K562 (cell line): ENCODE measurements around the gene ERMN. TPM values are rescaled to one million over a fixed set of nuclear protein-coding genes. Genes with fewer than 3 reads are reported as not detected.
A peak's percentile ranks its signal among the peaks of the same experiment; 100 is the strongest.

Source experiments
- ATF7 ChIP-seq: fragments of 450-650 bp; IDR thresholded peaks from 2 replicates; pipeline ENCODE4 v1.7.1; 2014; ENCODE audit warnings: mild to moderate bottlenecking, moderate library complexity
- CBX3 ChIP-seq, 2 experiments: IDR thresholded peaks; 1 replicate in 1 of 2; 2 replicates in 1 of 2; pipeline ENCODE4 v1.6.1; 2012; ENCODE audit warnings: inconsistent platforms in 2 of 2, low read length in 2 of 2, borderline replicate concordance in 1 of 2, control low read depth in 1 of 2
- CSDE1 ChIP-seq, 2 experiments: fragments of 450-650 bp; IDR thresholded peaks; 2 replicates each; pipeline ENCODE4 v1.6.1; 2016; ENCODE audit warnings: mild to moderate bottlenecking in 1 of 2
- FOS ChIP-seq: IDR thresholded peaks from 3 replicates; pipeline ENCODE4 v1.6.1; 2011; ENCODE audit not compliant: insufficient read length; ENCODE audit errors: extremely low read depth
- FOXK2 ChIP-seq, 2 experiments: fragments of 450-650 bp; IDR thresholded peaks in 1 of 2; conservative IDR thresholded peaks in 1 of 2; 2 replicates each; pipeline ENCODE4 v1.6.1; 2016; ENCODE audit warnings: low read depth in 2 of 2, mild to moderate bottlenecking in 1 of 2
- MEF2D ChIP-seq: conservative IDR thresholded peaks from 2 replicates; pipeline ENCODE4 v1.6.1; 2016; ENCODE audit warnings: low read depth, missing genetic modification characterization, missing compliant biosample characterization
- NFE2L1 ChIP-seq: fragments of 450-650 bp; IDR thresholded peaks from 2 replicates; pipeline ENCODE4 v1.6.1; 2016; ENCODE audit warnings: missing genetic modification characterization, low read depth, mild to moderate bottlenecking, missing compliant biosample characterization, moderate library complexity, borderline replicate concordance
- NFXL1 ChIP-seq: fragments of 450-650 bp; formaldehyde crosslinking; IDR thresholded peaks from 2 replicates; pipeline ENCODE4 v1.4.0; 2021; ENCODE audit warnings: mild to moderate bottlenecking
- PHB2 ChIP-seq: fragments of 450-650 bp; IDR thresholded peaks from 2 replicates; pipeline ENCODE4 v1.6.1; 2017; ENCODE audit warnings: low read depth
- POLR2H ChIP-seq: IDR thresholded peaks from 2 replicates; pipeline ENCODE4 v1.6.1; 2016; ENCODE audit warnings: missing genetic modification characterization, low read depth, mild to moderate bottlenecking, control low read depth, missing compliant biosample characterization, moderate library complexity
- TAF9B ChIP-seq: fragments of 450-650 bp; IDR thresholded peaks from 2 replicates; pipeline ENCODE4 v1.6.1; 2018; ENCODE audit warnings: mild to moderate bottlenecking; ENCODE audit not compliant: partially characterized antibody
- TEAD4 ChIP-seq, 2 experiments: sonication (generic) in 1 of 2; formaldehyde crosslinking in 1 of 2; IDR thresholded peaks; 2 replicates each; pipeline versions ENCODE4 v1.6.1 to v1.8.0; 2012 to 2022; ENCODE audit warnings: borderline replicate concordance in 1 of 2, inconsistent platforms in 1 of 2, low read length in 1 of 2, mild to moderate bottlenecking in 1 of 2, missing genetic modification reagents in 1 of 2
- ZKSCAN8 ChIP-seq: fragments of 200-800 bp; sonication (Bioruptor generic); IDR thresholded peaks from 2 replicates; pipeline ENCODE4 v1.6.1; 2016; ENCODE audit warnings: missing genetic modification characterization, missing compliant biosample characterization
- polyA plus RNA-seq, 8 experiments: library from polyadenylated mRNA; depleted of rRNA in 4 of 8; stranded (reverse) in 5 of 8; unstranded in 3 of 8; fragments of >200 nt; fragmentation: Nextera tagmentation in 2 of 8; fragmentation: Illumina TruSeq in 1 of 8; extraction: Ambion mirVana in 2 of 8; extraction: Trizol in 1 of 8; gene quantifications; 2 replicates each; pipeline versions ENCODE4 v1.2.1 to v1.2.3, GENCODE V29; 2011 to 2014; ENCODE audit warnings: inconsistent platforms in 1 of 8, missing spikeins in 1 of 8
- total RNA-seq, 7 experiments: library from RNA; depleted of rRNA in 6 of 7; stranded (reverse); fragments of >200 nt in 6 of 7; fragmentation: Illumina TruSeq in 2 of 7; extraction: Trizol in 2 of 7; gene quantifications; 2 replicates each; pipeline versions ENCODE4 v1.2.1 to v1.2.3, GENCODE V29; 2011 to 2021; ENCODE audit warnings: low replicate concordance in 1 of 7
- TF ChIP-seq, protein P1 (sequence below): IDR thresholded peaks from 2 replicates; pipeline ENCODE4 v1.6.1; 2012; ENCODE audit warnings: low read depth, low read length, improper control_type of control experiment, borderline replicate concordance
- TF ChIP-seq, protein P2 (sequence below), 2 experiments: fragments of 450-650 bp in 1 of 2; IDR thresholded peaks; 2 replicates each; pipeline ENCODE4 v1.6.1; 2011 to 2017; ENCODE audit warnings: low read depth in 2 of 2, antibody characterized with exemption in 1 of 2, borderline replicate concordance in 1 of 2, low read length in 1 of 2, mild to moderate bottlenecking in 1 of 2, mixed read lengths in 1 of 2; ENCODE audit not compliant: control insufficient read depth in 1 of 2
- TF ChIP-seq, protein P3 (sequence below): fragments of 450-650 bp; IDR thresholded peaks from 2 replicates; pipeline ENCODE4 v1.6.1; 2017; ENCODE audit warnings: mild to moderate bottlenecking, moderate library complexity
- TF ChIP-seq, protein P4 (sequence below): fragments of 200-800 bp; sonication (Bioruptor generic); IDR thresholded peaks from 2 replicates; pipeline ENCODE4 v1.6.1; 2017; ENCODE audit warnings: missing genetic modification characterization, missing compliant biosample characterization

ERMN gene
- total and polyA plus RNA-seq, 9 of the 15 experiments (the other 6 are each of a cell fraction or from before 2014, with no cell fraction given) = 0.03 to 0.11 (median 0.05) TPM; not detected in 3

DNA sequence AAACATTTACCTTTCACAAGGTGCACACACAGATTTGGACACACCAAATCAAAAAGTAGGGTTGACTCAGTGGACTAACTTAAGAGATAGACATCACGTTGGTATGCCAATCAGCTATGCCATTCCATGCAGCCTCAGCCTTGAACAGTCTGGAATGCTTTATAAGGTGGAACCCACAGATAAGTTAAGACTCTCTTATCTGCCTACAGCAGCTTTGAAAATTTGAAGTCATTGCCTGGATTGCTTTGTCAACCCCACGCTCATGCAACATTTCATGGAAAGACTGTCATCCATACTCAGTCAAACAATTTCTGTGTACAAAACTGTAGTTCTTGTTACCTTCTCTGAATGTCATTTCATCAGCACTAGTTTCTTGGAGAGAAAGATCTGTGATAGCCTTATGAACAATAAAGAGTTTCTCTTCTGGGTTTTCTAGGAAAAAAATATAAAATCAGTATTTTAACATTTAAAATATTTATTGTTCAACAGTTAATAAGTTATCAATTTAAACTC lies 1.2 kb downstream of the ERMN start (continued):
- TF ChIP-seq CBX3 (IDR thresholded peaks at IDR 0.05; ENCODE audit: borderline replicate concordance in 1 of 2, low read length in 2 of 2) = peak in 1 of 2 experiments; percentile 75; a peak in 2 of 3 replicates
- no peak for TF ChIP-seq FOS
- peak; percentile 95 for TF ChIP-seq ATF7
- peak; percentile 65; the same call in 1 of the 2 replicates for TF ChIP-seq POLR2H (tag)
- TF ChIP-seq TEAD4 (IDR thresholded peaks at IDR 0.05; ENCODE audit: low read length) = peak; percentile 100
- TF ChIP-seq TEAD4 (CRISPR knock-in tag; IDR thresholded peaks at IDR 0.05; ENCODE audit: borderline replicate concordance) = no peak
- TF ChIP-seq, protein P1, sequence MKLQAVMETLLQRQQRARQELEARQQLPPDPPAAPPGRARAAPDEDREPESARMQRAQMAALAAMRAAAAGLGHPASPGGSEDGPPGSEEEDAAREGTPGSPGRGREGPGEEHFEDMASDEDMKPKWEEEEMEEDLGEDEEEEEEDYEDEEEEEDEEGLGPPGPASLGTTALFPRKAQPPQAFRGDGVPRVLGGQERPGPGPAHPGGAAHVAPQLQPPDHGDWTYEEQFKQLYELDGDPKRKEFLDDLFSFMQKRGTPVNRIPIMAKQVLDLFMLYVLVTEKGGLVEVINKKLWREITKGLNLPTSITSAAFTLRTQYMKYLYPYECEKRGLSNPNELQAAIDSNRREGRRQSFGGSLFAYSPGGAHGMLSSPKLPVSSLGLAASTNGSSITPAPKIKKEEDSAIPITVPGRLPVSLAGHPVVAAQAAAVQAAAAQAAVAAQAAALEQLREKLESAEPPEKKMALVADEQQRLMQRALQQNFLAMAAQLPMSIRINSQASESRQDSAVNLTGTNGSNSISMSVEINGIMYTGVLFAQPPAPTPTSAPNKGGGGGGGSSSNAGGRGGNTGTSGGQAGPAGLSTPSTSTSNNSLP = peak; percentile 35; the same call in 1 of the 2 replicates
- TF ChIP-seq MEF2D = peak; percentile 82
- TF ChIP-seq TAF9B = peak; percentile 69
- TF ChIP-seq, protein P2, sequence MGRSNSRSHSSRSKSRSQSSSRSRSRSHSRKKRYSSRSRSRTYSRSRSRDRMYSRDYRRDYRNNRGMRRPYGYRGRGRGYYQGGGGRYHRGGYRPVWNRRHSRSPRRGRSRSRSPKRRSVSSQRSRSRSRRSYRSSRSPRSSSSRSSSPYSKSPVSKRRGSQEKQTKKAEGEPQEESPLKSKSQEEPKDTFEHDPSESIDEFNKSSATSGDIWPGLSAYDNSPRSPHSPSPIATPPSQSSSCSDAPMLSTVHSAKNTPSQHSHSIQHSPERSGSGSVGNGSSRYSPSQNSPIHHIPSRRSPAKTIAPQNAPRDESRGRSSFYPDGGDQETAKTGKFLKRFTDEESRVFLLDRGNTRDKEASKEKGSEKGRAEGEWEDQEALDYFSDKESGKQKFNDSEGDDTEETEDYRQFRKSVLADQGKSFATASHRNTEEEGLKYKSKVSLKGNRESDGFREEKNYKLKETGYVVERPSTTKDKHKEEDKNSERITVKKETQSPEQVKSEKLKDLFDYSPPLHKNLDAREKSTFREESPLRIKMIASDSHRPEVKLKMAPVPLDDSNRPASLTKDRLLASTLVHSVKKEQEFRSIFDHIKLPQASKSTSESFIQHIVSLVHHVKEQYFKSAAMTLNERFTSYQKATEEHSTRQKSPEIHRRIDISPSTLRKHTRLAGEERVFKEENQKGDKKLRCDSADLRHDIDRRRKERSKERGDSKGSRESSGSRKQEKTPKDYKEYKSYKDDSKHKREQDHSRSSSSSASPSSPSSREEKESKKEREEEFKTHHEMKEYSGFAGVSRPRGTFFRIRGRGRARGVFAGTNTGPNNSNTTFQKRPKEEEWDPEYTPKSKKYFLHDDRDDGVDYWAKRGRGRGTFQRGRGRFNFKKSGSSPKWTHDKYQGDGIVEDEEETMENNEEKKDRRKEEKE (IDR thresholded peaks at IDR 0.05; ENCODE audit: borderline replicate concordance in 1 of 2, control insufficient read depth in 1 of 2, low read depth in 2 of 2, low read length in 1 of 2) = no peak
- peak; percentile 90 for TF ChIP-seq ZKSCAN8 (CRISPR knock-in tag)
- TF ChIP-seq, protein P3, sequence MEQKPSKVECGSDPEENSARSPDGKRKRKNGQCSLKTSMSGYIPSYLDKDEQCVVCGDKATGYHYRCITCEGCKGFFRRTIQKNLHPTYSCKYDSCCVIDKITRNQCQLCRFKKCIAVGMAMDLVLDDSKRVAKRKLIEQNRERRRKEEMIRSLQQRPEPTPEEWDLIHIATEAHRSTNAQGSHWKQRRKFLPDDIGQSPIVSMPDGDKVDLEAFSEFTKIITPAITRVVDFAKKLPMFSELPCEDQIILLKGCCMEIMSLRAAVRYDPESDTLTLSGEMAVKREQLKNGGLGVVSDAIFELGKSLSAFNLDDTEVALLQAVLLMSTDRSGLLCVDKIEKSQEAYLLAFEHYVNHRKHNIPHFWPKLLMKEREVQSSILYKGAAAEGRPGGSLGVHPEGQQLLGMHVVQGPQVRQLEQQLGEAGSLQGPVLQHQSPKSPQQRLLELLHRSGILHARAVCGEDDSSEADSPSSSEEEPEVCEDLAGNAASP = no peak
- no peak for TF ChIP-seq NFE2L1 (tag)
- TF ChIP-seq NFXL1 (CRISPR knock-in tag) = peak; percentile 74; the same call in 1 of the 2 replicates
- no peak; a peak in 1 of 4 replicates for TF ChIP-seq CSDE1 (IDR thresholded peaks at IDR 0.05)
- TF ChIP-seq FOXK2 (conservative IDR thresholded peaks at IDR 0.05 in 1 of 2, IDR thresholded peaks at IDR 0.05 in 1 of 2; ENCODE audit: low read depth in 2 of 2) = peak; percentile 85 to 89
- TF ChIP-seq PHB2 = peak; percentile 98
- TF ChIP-seq, protein P4, sequence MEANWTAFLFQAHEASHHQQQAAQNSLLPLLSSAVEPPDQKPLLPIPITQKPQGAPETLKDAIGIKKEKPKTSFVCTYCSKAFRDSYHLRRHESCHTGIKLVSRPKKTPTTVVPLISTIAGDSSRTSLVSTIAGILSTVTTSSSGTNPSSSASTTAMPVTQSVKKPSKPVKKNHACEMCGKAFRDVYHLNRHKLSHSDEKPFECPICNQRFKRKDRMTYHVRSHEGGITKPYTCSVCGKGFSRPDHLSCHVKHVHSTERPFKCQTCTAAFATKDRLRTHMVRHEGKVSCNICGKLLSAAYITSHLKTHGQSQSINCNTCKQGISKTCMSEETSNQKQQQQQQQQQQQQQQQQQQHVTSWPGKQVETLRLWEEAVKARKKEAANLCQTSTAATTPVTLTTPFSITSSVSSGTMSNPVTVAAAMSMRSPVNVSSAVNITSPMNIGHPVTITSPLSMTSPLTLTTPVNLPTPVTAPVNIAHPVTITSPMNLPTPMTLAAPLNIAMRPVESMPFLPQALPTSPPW = peak; percentile 67
